Retinal pigment epithelial cell (primary cell): ENCODE results near the gene COA6.
A peak's percentile ranks its signal among the peaks of the same experiment; 100 is the strongest.
"Not testable (repeated sequence)": the region's sequence is repeated elsewhere in the genome, so short reads cannot be mapped to it uniquely, and the experiment has no call there.

Experiments
- DNase-seq: peaks from one replicate; pipeline ENCODE4 v3.0.0-alpha.2; 2010; ENCODE audit warnings: low read depth
- H3K4me3 ChIP-seq: 2 replicates; pipeline ENCODE4 v1.5.1; 2011; ENCODE audit warnings: mild to moderate bottlenecking, low read length, control low read depth, moderate library complexity
- TF ChIP-seq, protein P1 (sequence below): conservative IDR thresholded peaks from 2 replicates; pipeline ENCODE4 v1.5.1; 2011; ENCODE audit warnings: low read depth, low read length, control low read depth, inconsistent platforms

Gene COA6

DNA sequence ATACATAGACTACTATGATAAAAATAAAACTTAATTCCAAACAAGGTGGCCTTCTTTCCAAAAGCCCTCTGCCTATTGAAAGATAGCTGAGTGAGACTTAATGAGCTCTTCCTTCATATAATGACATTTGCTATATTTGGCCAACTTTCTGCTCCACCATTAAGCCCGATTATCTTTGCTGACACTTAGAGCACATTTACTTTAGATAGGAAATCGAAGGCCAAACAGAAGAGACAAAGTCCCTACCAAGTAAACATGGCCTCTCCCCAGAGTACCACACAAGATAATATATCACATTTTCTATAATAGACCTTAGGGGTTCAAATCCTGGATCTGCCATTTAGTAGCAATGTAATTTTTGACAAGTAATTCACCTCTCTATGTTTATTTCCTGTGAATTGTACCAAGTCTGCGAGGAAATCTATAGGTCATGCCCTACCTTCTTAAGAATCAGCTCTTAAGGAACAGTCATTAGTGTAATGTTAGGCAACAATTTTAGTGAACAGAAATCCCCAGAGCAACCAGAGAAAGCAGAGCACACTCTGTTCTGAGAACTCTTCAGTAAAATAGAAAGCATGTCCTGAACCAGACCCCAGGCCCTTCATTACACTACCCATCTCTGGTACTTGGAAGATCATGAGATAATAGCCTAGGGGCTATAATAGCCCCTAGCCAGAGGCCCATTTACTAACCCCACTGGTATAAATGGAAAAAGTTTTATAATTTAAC, 17.3 kb upstream of the COA6 start:
- DNase-seq, result no peak
- TF ChIP-seq, protein P1, sequence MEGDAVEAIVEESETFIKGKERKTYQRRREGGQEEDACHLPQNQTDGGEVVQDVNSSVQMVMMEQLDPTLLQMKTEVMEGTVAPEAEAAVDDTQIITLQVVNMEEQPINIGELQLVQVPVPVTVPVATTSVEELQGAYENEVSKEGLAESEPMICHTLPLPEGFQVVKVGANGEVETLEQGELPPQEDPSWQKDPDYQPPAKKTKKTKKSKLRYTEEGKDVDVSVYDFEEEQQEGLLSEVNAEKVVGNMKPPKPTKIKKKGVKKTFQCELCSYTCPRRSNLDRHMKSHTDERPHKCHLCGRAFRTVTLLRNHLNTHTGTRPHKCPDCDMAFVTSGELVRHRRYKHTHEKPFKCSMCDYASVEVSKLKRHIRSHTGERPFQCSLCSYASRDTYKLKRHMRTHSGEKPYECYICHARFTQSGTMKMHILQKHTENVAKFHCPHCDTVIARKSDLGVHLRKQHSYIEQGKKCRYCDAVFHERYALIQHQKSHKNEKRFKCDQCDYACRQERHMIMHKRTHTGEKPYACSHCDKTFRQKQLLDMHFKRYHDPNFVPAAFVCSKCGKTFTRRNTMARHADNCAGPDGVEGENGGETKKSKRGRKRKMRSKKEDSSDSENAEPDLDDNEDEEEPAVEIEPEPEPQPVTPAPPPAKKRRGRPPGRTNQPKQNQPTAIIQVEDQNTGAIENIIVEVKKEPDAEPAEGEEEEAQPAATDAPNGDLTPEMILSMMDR, result no peak
- no peak overlapping the region for H3K4me3 ChIP-seq

DNA sequence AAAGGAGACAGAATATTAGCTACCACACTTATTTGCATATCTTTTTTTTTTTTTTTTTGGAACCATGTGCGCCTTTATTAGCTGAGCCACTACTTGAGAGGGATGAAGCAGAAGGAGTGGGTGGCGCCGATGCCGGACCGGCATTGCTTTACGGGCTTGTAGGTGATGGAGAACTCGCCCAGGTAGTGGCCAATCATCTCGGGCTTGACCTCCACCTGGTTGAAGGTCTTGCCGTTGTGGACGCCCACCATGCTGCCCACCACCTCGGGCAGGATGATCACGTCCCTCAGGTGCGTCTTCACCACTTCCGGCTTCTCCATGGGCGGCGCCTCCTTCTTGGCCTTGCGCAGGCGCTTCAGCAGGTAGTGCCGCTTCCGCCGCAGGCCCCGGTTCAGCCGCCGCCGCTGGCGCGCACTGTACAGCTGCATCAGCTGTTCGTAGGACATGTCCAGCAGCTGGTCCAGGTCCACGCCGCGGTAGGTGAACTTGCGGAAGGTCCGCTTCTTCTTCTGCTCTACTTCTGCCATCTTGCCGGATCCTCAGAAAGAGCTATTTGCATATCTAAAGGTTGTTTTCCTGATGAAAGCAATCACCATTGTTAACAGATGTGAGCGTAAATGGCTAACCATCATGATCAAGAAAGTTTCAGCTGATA, 16.5 kb upstream of the COA6 start:
- H3K4me3 ChIP-seq, result peak overlapping the region; percentile 51
- not testable (repeated sequence) for DNase-seq

DNA sequence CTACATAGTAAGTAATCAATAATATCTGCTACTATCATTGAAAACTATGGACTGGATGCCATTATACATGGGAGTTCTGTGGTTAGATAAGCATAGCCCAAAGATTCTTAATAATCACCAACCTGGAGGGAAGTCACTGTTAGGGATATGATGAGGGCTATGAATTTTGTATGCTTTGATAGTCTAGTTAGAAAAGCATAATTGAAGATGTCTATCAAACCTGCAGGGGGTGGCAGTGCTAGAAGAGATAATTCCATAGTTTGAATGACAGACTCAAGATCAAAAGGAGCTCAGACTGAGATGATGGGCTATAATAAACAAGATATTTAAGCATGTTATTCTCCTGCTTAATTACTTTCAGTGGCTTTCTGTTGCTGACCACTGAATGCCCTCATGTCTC, 15.4 kb upstream of the COA6 start:
- DNase-seq, result no peak
- TF ChIP-seq, protein P1, result no peak
- H3K4me3 ChIP-seq, result no peak overlapping the region

DNA sequence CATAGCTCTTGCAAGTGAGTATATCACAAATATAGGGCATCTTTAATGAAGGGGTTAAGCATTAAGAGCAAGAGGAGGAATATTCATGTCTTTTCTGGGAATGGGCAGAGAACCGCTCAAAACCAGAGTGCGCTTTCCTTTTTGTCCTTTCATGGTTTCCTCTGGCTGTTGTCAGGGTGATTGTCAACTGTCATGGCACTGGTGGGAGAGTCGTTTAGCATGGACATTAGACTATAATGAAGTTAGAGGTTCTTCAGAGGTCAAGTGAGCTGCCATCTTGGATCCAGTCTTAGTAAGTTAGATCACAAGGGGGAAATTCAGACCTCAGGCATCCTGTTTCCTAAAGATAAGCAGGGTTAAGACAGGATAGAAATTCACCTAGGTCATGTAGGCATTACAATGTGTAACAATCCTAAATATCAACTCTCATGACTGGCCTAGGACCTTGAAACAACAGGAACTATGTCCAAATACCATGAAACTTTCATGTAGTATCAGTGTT, 12.1 kb upstream of the COA6 start:
- TF ChIP-seq, protein P1, result no peak
- H3K4me3 ChIP-seq, result no peak overlapping the region
- no peak for DNase-seq

DNA sequence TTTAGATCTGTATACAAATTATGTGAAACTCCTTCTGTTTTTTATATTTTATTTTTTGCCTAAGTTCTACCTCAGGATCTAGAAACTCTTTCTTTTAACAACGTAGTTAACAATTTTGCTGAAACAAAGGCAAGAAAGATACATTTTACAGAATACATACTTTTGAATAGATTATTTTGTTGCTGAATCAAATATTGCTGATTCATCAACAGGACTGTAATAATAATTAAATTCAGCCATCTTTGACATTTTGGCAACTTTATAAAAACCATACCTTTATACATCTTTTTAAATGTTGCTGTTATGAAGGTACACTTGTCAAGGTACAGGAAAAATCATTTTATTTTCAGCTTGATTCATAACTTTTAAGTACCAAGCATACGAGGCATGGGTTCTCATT, 10.7 kb upstream of the COA6 start:
- TF ChIP-seq, protein P1, result no peak
- H3K4me3 ChIP-seq, result no peak overlapping the region

DNA sequence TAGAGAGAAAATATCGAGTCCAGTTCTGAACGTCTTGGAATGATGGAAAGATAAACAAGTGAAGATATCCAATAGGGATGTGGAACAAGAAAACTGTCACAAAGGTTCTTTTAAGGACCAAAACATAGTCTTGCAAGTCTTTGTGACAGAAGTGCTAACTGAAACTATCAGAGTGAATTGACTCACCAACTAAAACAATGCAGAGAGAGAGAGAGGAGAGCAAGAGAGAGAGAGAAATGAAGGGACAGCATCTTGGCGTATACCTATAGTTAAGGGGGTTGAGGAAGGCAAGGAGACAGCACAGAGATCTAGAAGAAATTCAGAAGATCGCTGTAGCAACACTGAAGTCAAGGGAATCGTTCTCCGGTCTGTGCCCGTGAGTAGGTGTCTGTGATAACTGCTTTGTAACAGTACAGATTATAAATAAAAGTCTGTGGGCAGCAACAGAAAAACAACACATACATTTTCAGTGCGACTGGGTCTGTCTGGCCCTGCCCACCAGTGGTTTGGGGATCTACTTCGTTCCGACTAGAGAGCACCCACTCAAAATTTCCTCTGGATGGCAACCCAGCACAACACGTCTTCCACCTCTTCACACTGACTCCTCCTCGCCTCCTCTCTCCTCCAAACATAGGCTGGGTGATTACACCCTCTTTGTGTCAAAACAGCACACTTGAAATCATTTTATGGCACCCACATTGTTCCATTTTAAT, 4.8 kb upstream of the COA6 start:
- no peak for DNase-seq
- TF ChIP-seq, protein P1, result no peak
- no peak overlapping the region for H3K4me3 ChIP-seq

More for the DNA sequence above, 10.7 kb upstream of the COA6 start:
- no peak for DNase-seq

DNA sequence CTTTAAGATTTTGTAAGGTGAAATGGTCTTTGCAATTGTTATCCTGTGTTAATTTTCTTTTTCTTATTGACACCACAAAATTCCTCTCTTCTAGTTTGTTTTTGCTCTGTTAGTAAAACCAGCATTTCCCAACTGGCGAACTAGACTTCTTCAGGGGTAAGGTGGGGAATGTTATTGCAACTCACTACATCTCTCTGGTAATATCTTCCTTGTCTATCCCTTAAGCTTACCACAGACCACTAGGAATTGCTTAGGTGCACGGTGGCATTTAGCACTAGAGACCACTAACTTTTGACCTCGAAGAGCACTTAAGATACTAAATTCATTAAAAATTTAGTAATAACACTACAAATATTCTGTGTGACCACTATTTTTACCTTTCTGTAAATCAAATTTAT, 4.2 kb upstream of the COA6 start:
- DNase-seq, result no peak
- H3K4me3 ChIP-seq, result no peak overlapping the region
- TF ChIP-seq, protein P1, result no peak
